ENCODE measurements around the gene DOCK4.

DNA sequence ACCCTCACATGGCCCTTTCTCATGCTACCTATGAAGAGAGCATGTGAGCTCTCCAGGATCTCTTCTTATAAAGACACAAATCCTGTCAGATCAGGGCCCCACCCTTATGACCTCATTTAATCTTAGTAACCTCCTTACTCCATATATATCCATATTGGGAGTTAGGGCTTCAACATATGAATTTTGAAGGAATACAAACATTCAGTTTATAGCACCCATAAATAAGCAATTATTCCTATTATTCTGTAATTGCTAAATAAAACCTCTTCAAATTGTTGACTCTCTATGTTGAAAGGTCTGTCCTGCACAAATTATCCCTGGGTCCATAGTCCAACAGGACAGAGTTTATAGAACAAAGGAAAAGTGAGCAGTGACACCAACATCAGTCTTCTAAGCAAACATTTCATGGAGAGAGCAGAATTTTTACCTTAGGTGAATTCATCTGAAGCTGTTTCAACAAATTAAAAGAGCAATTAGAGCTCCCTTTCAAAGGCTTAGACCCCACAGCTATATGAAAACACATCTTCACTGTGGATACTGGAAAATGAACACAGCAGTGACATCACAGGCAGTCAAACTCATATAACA lies 12.2 kb downstream of the DOCK4 start:
- no peak for TF ChIP-seq CTCF (IDR thresholded peaks at IDR 0.05)
- TF ChIP-seq EP300 (IDR thresholded peaks at IDR 0.05): no peak
- no peak for TF ChIP-seq POLR2A (IDR thresholded peaks at IDR 0.05)
